Umbilical cord (tissue), 2 donors: ENCODE results near the gene COL4A6. TPM values are rescaled to one million over a fixed set of nuclear protein-coding genes. Genes with fewer than 3 reads are reported as not detected.

ENCODE experiments used
- DNase-seq: peaks from one replicate; pipeline ENCODE4 v3.0.0-alpha.2; 2015; ENCODE audit warnings: low spot score
- total RNA-seq: library from RNA; depleted of rRNA; stranded (reverse); fragments of >200 nt; gene quantifications from one replicate; pipeline ENCODE4 v1.2.3, GENCODE V29; 2014; ENCODE audit warnings: low replicate concordance; ENCODE audit not compliant: insufficient read depth

The COL4A6 gene
- total RNA-seq, 1 donor from 2014 or later: 29.1 TPM

- DNase-seq: no peak
Observed at GRCh38 chrX:108216919-108217571, 221.2 kb downstream of the COL4A6 start.

GRCh38 chrX:108216405-108216804 is 221.8 kb downstream of the COL4A6 start:
- DNase-seq: no peak

- DNase-seq: peak; percentile 60
Observed at GRCh38 chrX:108211301-108211700, 226.9 kb downstream of the COL4A6 start.

GRCh38 chrX:108209006-108209554 is 229.1 kb downstream of the COL4A6 start:
- DNase-seq: no peak

GRCh38 chrX:108203540-108203939 is 234.7 kb downstream of the COL4A6 start:
- no peak for DNase-seq

GRCh38 chrX:108199691-108200090 is 238.5 kb downstream of the COL4A6 start:
- DNase-seq: peak; percentile 13

- no peak for DNase-seq
Observed at GRCh38 chrX:108199041-108199440, 239.2 kb downstream of the COL4A6 start.

GRCh38 chrX:108198420-108198819 is 239.8 kb downstream of the COL4A6 start:
- DNase-seq: peak; percentile 16

- no peak for DNase-seq
Observed at GRCh38 chrX:108186811-108187210, 251.4 kb downstream of the COL4A6 start.

GRCh38 chrX:108178143-108178498 is 260.1 kb downstream of the COL4A6 start:
- no peak for DNase-seq

GRCh38 chrX:108177351-108178142 is 260.7 kb downstream of the COL4A6 start:
- no peak for DNase-seq

GRCh38 chrX:108173874-108174273 is 264.3 kb downstream of the COL4A6 start:
- no peak for DNase-seq

GRCh38 chrX:108171671-108172070 is 266.6 kb downstream of the COL4A6 start:
- no peak for DNase-seq

- no peak for DNase-seq
Observed at GRCh38 chrX:108169768-108170167, 268.5 kb downstream of the COL4A6 start.

GRCh38 chrX:108168961-108169740 is 269.1 kb downstream of the COL4A6 start:
- DNase-seq: no peak

GRCh38 chrX:108167211-108167872 is 270.9 kb downstream of the COL4A6 start:
- no peak for DNase-seq

- DNase-seq: peak; percentile 36
Observed at GRCh38 chrX:108165383-108166111, 272.7 kb downstream of the COL4A6 start.

- DNase-seq: no peak
Observed at GRCh38 chrX:108163333-108164082, 274.7 kb downstream of the COL4A6 start.

GRCh38 chrX:108162265-108162664 is 276.0 kb downstream of the COL4A6 start:
- no peak for DNase-seq

- DNase-seq: no peak
Observed at GRCh38 chrX:108160309-108160708, 277.9 kb downstream of the COL4A6 start.
